Transverse colon (tissue), 3 donors: ENCODE data around the gene DNM1L.

Experiments
- CTCF ChIP-seq, 5 experiments: fragments of 200-600 bp in 3 of 5; fragments of 450-650 bp in 2 of 5; sonication (generic) in 3 of 5; IDR thresholded peaks; 1 replicate in 2 of 5; 2 replicates in 3 of 5; pipeline ENCODE4 v1.5.1; 2016 to 2017; ENCODE audit warnings: antibody characterized with exemption in 5 of 5, inconsistent platforms in 3 of 5, mild to moderate bottlenecking in 2 of 5, moderate library complexity in 1 of 5
- EP300 ChIP-seq: sonication (generic); formaldehyde crosslinking; IDR thresholded peaks from one replicate; pipeline ENCODE4 v1.6.1; 2017; ENCODE audit warnings: antibody characterized with exemption, low read depth
- POLR2A ChIP-seq: fragments of 450-650 bp; IDR thresholded peaks from one replicate; pipeline ENCODE4 v1.6.1; 2016; ENCODE audit warnings: antibody characterized with exemption, mild to moderate bottlenecking, moderate library complexity

DNA sequence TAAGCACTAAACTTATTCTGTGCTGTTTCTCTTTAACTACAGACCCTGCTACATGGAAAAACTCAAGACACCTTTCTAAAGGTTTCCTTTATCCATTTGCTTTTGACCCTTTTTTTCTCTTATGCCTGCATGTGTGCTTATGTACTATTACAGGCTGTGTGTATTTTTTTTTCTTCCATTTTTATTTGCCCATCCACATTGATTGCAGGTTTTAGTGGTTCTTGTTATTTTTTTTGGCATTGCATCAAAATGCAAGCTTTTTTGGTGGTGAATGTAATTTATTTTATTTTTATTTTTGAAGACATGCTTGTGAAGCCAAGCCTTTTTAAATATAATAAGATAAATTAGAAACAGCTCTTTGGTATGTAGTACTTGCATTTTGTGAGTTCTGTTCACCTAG lies 26.7 kb downstream of the DNM1L start:
- no peak for TF ChIP-seq CTCF (IDR thresholded peaks at IDR 0.05)
- TF ChIP-seq POLR2A: no peak
- no peak for TF ChIP-seq EP300
